GM12892 (cell line): ENCODE results near the gene RPL21.

Experiments used
- POLR2AphosphoS5 ChIP-seq: IDR thresholded peaks from 2 replicates; pipeline ENCODE4 v1.6.1; 2011; ENCODE audit warnings: low read depth, low read length, control low read depth
- TAF1 ChIP-seq: IDR thresholded peaks from 2 replicates; pipeline ENCODE4 v1.6.1; 2011; ENCODE audit warnings: low read depth, mild to moderate bottlenecking, control low read depth, low read length, borderline replicate concordance

DNA sequence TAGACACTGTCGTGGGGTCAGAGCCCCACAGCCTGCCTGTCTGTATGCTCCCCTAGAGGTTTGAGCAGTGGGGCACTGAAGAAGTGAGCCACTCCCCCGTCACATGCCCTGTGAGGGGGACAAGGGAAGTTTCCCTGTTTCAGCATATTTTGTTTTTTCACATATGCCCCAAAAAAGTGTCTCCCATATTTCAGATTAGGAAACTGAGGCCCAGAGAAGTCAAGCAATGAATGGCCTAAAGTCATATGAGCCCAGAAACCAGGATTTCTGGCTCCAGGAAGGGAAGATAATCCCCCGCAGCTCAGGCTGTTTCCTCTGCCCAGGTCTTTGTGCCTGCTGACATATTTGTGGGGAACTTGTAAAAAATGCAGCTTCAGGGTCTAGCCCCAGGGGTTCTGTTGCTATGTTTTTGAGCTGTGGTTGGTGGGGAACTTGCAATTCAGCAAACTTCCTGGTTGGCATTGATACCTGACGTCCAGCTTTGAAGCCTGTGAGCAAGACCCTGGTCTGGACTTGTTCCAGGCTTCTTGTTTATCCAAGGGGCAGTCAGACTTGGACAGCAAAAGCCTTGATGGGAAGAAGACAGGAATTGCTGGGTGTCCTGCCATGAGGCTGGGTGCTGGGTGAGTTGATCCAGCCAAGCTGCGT, 28.8 kb downstream of the RPL21 start:
- TF ChIP-seq POLR2AphosphoS5 = no peak
- TF ChIP-seq TAF1 = no peak
